Colonic mucosa (tissue), 4 donors: ENCODE data around the gene PIK3R5. TPM values are rescaled to one million over a fixed set of nuclear protein-coding genes. Genes with fewer than 3 reads are reported as not detected.

Experiments used
- DNase-seq: peaks from one replicate; pipeline ENCODE4 v3.0.0-alpha.2; 2020
- H3K27ac ChIP-seq: fragments of 200-600 bp; one replicate; pipeline ENCODE4 v1.8.0; 2021
- H3K27me3 ChIP-seq: fragments of 200-600 bp; one replicate; pipeline ENCODE4 v1.8.0; 2021
- H3K36me3 ChIP-seq: fragments of 200-600 bp; one replicate; pipeline ENCODE4 v1.8.0; 2021
- H3K4me1 ChIP-seq: fragments of 200-600 bp; one replicate; pipeline ENCODE4 v1.8.0; 2021; ENCODE audit warnings: mild to moderate bottlenecking
- H3K4me3 ChIP-seq: fragments of 200-600 bp; one replicate; pipeline ENCODE4 v1.8.0; 2021
- H3K9ac ChIP-seq, 2 donors: one replicate each; pipeline ENCODE4 v1.7.0; 2013; ENCODE audit warnings: control low read depth in 2 of 2, low read depth in 2 of 2, low read length in 2 of 2
- H3K9me3 ChIP-seq: fragments of 200-600 bp; one replicate; pipeline ENCODE4 v1.8.0; 2021
- CTCF ChIP-seq: fragments of 200-600 bp; IDR thresholded peaks from one replicate; pipeline ENCODE4 v1.8.0; 2022; ENCODE audit warnings: antibody characterized with exemption, mild to moderate bottlenecking
- intact Hi-C: fragments of 100-400 bp; cut with DNase I; formaldehyde crosslinking; loops from one replicate; pipeline ENCODE4 v1.14.1; 2022
- total RNA-seq, 2 donors: library from RNA; stranded (reverse); fragmentation: NEBNext Ultra II Directional in 1 of 2; extraction: Animal tissue kit (Norgen Biotek cat#: 25700) in 1 of 2; gene quantifications; one replicate each; pipeline ENCODE4 v1.2.1, GENCODE V29; 2021
- donor health status: healthy.
- donor health status: DM: no; HTN: no; CAD: no.
- donor health status: DM: no; HTN: no; CAD: no.

PIK3R5 gene
- total RNA-seq, 2 donors from 2014 or later, result 2.2 to 2.5 TPM

- intact Hi-C loops, result no loop called here
- Histone ChIP-seq H3K4me3 (no peak overlapping the region), H3K4me1 (no peaks in the 10 kb centered on the region), H3K27ac (no peak overlapping the region), H3K9me3 (no peaks in the 10 kb centered on the region), H3K27me3 (no peaks in the 10 kb centered on the region), H3K9ac (no peak overlapping the region), H3K36me3 (no peaks in the 10 kb centered on the region)
- TF ChIP-seq CTCF, result no peak
- no peak for DNase-seq
Observed at GRCh38 chr17:8949061-8949661, 16.3 kb downstream of the PIK3R5 start.

- intact Hi-C loops, result no loop called here
Observed at GRCh38 chr17:8948462-8948861, 17.0 kb downstream of the PIK3R5 start.

GRCh38 chr17:8947201-8947600 is 18.3 kb downstream of the PIK3R5 start:
- H3K9me3 ChIP-seq, result no peaks in the 10 kb centered on the region
- intact Hi-C loops, result no loop called here
- no peaks in the 10 kb centered on the region for H3K27me3 ChIP-seq
- H3K4me3 ChIP-seq, result no peak overlapping the region
- no peak overlapping the region for H3K9ac ChIP-seq
- DNase-seq, result no peak
- no peaks in the 10 kb centered on the region for H3K36me3 ChIP-seq
- no peaks in the 10 kb centered on the region for H3K4me1 ChIP-seq
- TF ChIP-seq CTCF, result no peak
- H3K27ac ChIP-seq, result no peak overlapping the region

More at GRCh38 chr17:8948462-8948861, 17.0 kb downstream of the PIK3R5 start:
- H3K4me1 ChIP-seq, result no peaks in the 10 kb centered on the region
- H3K27ac ChIP-seq, result no peak overlapping the region
- no peak for TF ChIP-seq CTCF
- H3K4me3 ChIP-seq, result no peak overlapping the region
- H3K27me3 ChIP-seq, result no peaks in the 10 kb centered on the region
- H3K9ac ChIP-seq, result no peak overlapping the region
- no peaks in the 10 kb centered on the region for H3K9me3 ChIP-seq
- DNase-seq, result no peak
- H3K36me3 ChIP-seq, result no peaks in the 10 kb centered on the region

- intact Hi-C loops, result no loop called here
- Histone ChIP-seq H3K27me3 (no peaks in the 10 kb centered on the region), H3K9ac (no peak overlapping the region), H3K36me3 (no peaks in the 10 kb centered on the region), H3K9me3 (no peaks in the 10 kb centered on the region), H3K4me3 (no peak overlapping the region), H3K27ac (no peak overlapping the region), H3K4me1 (no peaks in the 10 kb centered on the region)
- TF ChIP-seq CTCF, result no peak
- no peak for DNase-seq
Observed at GRCh38 chr17:8946476-8946875, 19.0 kb downstream of the PIK3R5 start.

- no peak overlapping the region for H3K4me3 ChIP-seq
- H3K9ac ChIP-seq, result no peak overlapping the region
- no peak for DNase-seq
- H3K9me3 ChIP-seq, result no peaks in the 10 kb centered on the region
- no peaks in the 10 kb centered on the region for H3K4me1 ChIP-seq
- no peaks in the 10 kb centered on the region for H3K36me3 ChIP-seq
- no peak overlapping the region for H3K27ac ChIP-seq
- no peaks in the 10 kb centered on the region for H3K27me3 ChIP-seq
- intact Hi-C loops, result no loop called here
- no peak for TF ChIP-seq CTCF
Observed at GRCh38 chr17:8946071-8946470, 19.4 kb downstream of the PIK3R5 start.
